ENCODE results near the gene HPSE2.

DNA sequence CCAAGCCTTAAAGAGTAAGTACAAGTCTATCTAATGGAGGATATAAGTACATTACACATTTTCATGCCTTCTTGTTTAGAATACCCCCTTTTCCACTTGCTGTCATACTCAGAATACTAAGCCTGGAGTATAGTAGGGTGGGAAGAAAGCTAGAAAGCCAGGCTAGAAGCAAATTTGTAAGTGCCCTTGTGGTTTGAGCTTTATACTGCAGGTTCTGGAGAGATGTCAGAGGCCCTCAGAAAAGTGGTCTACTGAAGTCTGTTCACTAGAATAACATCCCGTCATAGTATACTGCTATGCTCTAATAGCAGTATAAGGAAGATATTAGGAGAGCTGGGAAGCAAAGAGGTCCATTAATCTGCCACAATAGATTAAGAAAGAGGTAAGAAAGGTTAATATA lies 62.7 kb downstream of the HPSE2 start:
- TF ChIP-seq POLR2AphosphoS5 (IDR thresholded peaks at IDR 0.05; ENCODE audit: low read depth, low read length) (no peak), POLR2A (IDR thresholded peaks at IDR 0.05; ENCODE audit: low read depth, low read length) (no peak)
